Body of pancreas (tissue), 4 donors: ENCODE results near the gene C1QTNF12. TPM values are rescaled to one million over a fixed set of nuclear protein-coding genes. Genes with fewer than 3 reads are reported as not detected.
A peak's percentile ranks its signal among the peaks of the same experiment; 100 is the strongest.

Source experiments
- ATAC-seq: fragments of 150-250 bp; one replicate; pipeline ENCODE4 v1.9.1; 2016
- DNase-seq, 4 donors: peaks; one replicate each; pipeline ENCODE4 v3.0.0-alpha.2; 2019
- H3K27ac ChIP-seq, 4 donors: fragments of 200-600 bp; sonication (generic); 1 replicate in 3 of 4; 2 replicates in 1 of 4; pipeline versions ENCODE4 v1.5.1 to v1.6.1; 2016 to 2019; ENCODE audit warnings: mild to moderate bottlenecking in 1 of 4, mixed read lengths in 1 of 4, moderate library complexity in 1 of 4
- H3K27me3 ChIP-seq, 2 donors: fragments of 200-600 bp; sonication (generic); one replicate each; pipeline ENCODE4 v1.6.0; 2016; ENCODE audit warnings: mild to moderate bottlenecking in 1 of 2
- H3K36me3 ChIP-seq, 2 donors: fragments of 200-600 bp; sonication (generic); replicated peaks in 1 of 2; 2 replicates each; pipeline ENCODE4 v1.5.1; 2016; ENCODE audit warnings: low read depth in 2 of 2; ENCODE audit not compliant: insufficient read depth in 1 of 2
- H3K4me1 ChIP-seq: fragments of 200-600 bp; sonication (generic); one replicate; pipeline ENCODE4 v1.6.0; 2016
- H3K4me3 ChIP-seq, 2 donors: fragments of 200-600 bp; sonication (generic); 1 replicate in 1 of 2; 2 replicates in 1 of 2; pipeline ENCODE4 v1.5.1; 2016 to 2019
- H3K9me3 ChIP-seq, 3 donors: fragments of 200-600 bp; sonication (generic); 1 replicate in 2 of 3; 2 replicates in 1 of 3; pipeline ENCODE4 v1.5.1; 2016
- CTCF ChIP-seq, 7 experiments: fragments of 450-650 bp in 4 of 7; fragments of 200-600 bp in 3 of 7; sonication (generic) in 3 of 7; IDR thresholded peaks; one replicate each; pipeline ENCODE4 v1.5.1; 2016 to 2019; ENCODE audit warnings: antibody characterized with exemption in 7 of 7
- POLR2A ChIP-seq, 3 donors: fragments of 450-650 bp; IDR thresholded peaks; one replicate each; pipeline ENCODE4 v1.6.1; 2016; ENCODE audit warnings: antibody characterized with exemption in 3 of 3, mild to moderate bottlenecking in 2 of 3
- WGBS, 2 donors: methylation state at CpG; one replicate each; pipeline ENCODE4 v1.1.5; 2017; 5-methylcytosine and 5-hydroxymethylcytosine counted together
- intact Hi-C: fragments of 100-400 bp; cut with DNase I; formaldehyde crosslinking; loops from one replicate; pipeline ENCODE4 v1.15.1; 2023
- total RNA-seq, 2 donors: library from RNA; depleted of rRNA; stranded (reverse); fragments of >200 nt; gene quantifications; one replicate each; pipeline ENCODE4 v1.1.0, GENCODE V29; 2016

C1QTNF12 gene
- total RNA-seq, 2 donors from 2014 or later = not detected

- WGBS, 2 donors = 61 to 72% methylated on average over 31 to 37 of the region's 38 CpGs
- no peak overlapping the region for H3K4me3 ChIP-seq
- ATAC-seq (no peak), DNase-seq (no peak)
- no peaks in the 10 kb centered on the region for H3K9me3 ChIP-seq
- intact Hi-C loops = no loop called here
- TF ChIP-seq POLR2A (IDR thresholded peaks at IDR 0.05) = no peak
- no peak for TF ChIP-seq CTCF (IDR thresholded peaks at IDR 0.05)
- H3K36me3 ChIP-seq = no peaks in the 10 kb centered on the region
- no peak overlapping the region for H3K27ac ChIP-seq
- H3K4me1 ChIP-seq = peaks cover 15% of the 10 kb centered on the region
- peaks cover 0 to 15% of the 10 kb centered on the region in 2 donors for H3K27me3 ChIP-seq
Observed at GRCh38 chr1:1208713-1209433, 37.6 kb downstream of the C1QTNF12 start.

GRCh38 chr1:1207571-1207892 lies 39.0 kb downstream of the C1QTNF12 start:
- no peak for DNase-seq
- intact Hi-C loops = no loop called here
- H3K9me3 ChIP-seq = no peaks in the 10 kb centered on the region
- ATAC-seq = no peak
- no peak overlapping the region for H3K4me3 ChIP-seq
- H3K36me3 ChIP-seq = no peaks in the 10 kb centered on the region
- H3K27me3 ChIP-seq = peaks cover 0 to 15% of the 10 kb centered on the region in 2 donors
- peaks cover 15% of the 10 kb centered on the region for H3K4me1 ChIP-seq
- 51 to 78% methylated on average over 10 to 11 of the region's 11 CpGs for whole genome bisulfite sequencing, 2 donors
- TF ChIP-seq CTCF (IDR thresholded peaks at IDR 0.05) = no peak
- no peak for TF ChIP-seq POLR2A (IDR thresholded peaks at IDR 0.05)
- no peak overlapping the region for H3K27ac ChIP-seq

GRCh38 chr1:1206966-1207531 lies 39.5 kb downstream of the C1QTNF12 start:
- intact Hi-C loops = no loop called here
- Histone ChIP-seq H3K4me1 (peaks cover 15% of the 10 kb centered on the region), H3K27me3 (peaks cover 0 to 15% of the 10 kb centered on the region in 2 donors), H3K4me3 (no peak overlapping the region), H3K27ac (no peak overlapping the region), H3K36me3 (no peaks in the 10 kb centered on the region), H3K9me3 (no peaks in the 10 kb centered on the region)
- no peak for ATAC-seq
- TF ChIP-seq CTCF (IDR thresholded peaks at IDR 0.05) (no peak), POLR2A (IDR thresholded peaks at IDR 0.05) (no peak)
- no peak for DNase-seq
- WGBS, 2 donors = 34 to 65% methylated on average over 5 to 17 of the region's 19 CpGs

GRCh38 chr1:1206376-1206965 lies 40.1 kb downstream of the C1QTNF12 start, which contains the start of gene TNFRSF18:
TSS of gene TNFRSF18 (minus strand) at chr1:1206592. CDS start at chr1:1206571, 21 bp downstream.
- Histone ChIP-seq H3K27me3 (peaks cover 0 to 16% of the 10 kb centered on the region in 2 donors), H3K4me1 (peaks cover 17% of the 10 kb centered on the region), H3K4me3 (no peak within 1 kb of the TSS), H3K36me3 (no peaks in the 10 kb centered on the region), H3K9me3 (no peaks in the 10 kb centered on the region), H3K27ac (no peak within 1 kb of the TSS)
- intact Hi-C loops = no loop called here
- ATAC-seq = no peak
- TF ChIP-seq POLR2A (IDR thresholded peaks at IDR 0.05) = no peak
- peak in 1 of 7 experiments; percentile 24 for TF ChIP-seq CTCF (IDR thresholded peaks at IDR 0.05)
- peak in 3 of 4 donors; percentile 27 to 58 (median 53) for DNase-seq
- 0 to 5% methylated on average over 5 to 47 of the region's 49 CpGs for WGBS, 2 donors
